ENCODE results near the gene PKDREJ. TPM values are rescaled to one million over a fixed set of nuclear protein-coding genes. Genes with fewer than 3 reads are reported as not detected.

The PKDREJ gene
- total and polyA plus RNA-seq, 2 of the 4 experiments (the other 2 are of a cell fraction), result 0.02 TPM; not detected in 1

DNA sequence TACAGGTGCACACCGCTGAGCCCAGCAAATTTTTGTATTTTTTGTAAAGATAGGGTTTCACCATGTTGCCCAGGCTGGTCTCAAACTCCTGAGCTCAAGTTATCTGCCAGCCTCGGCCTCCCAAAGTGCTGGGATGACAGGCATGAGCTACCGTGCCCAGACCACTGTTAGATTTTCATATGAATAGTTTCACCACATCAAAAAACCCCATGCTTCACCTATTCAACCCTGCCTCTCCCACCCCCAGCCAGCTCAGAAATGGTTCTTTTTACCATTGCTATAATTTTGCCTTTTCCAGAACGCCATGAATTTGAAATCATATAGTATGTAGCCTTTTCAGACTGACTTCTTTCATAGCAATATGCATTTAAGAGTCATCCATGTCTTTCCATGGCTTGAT is 50.9 kb downstream of the PKDREJ start:
- dilution Hi-C loops (cut with HindIII; ENCODE audit: low sequenced_read_pairs, unreplicated experiment), result no loop called here
- ChIA-PET POLR2A (ENCODE audit: unreplicated experiment) (no interaction called here), CTCF (no interaction called here)
- Histone ChIP-seq H4K91ac (ENCODE audit: insufficient read depth, low read depth, low read length) (no peak overlapping the region), H2BK5ac (ENCODE audit: low read depth, low read length, poor library complexity, severe bottlenecking) (no peak overlapping the region), H4K5ac (ENCODE audit: low read depth, low read length) (no peak overlapping the region), H3K4ac (ENCODE audit: low read depth, low read length) (no peak overlapping the region), H3K27ac (ENCODE audit: insufficient read depth, low read length) (no peak overlapping the region), H3K27me3 (ENCODE audit: control insufficient read depth, insufficient read depth, low read length) (no peaks in the 10 kb centered on the region), H3K9me1 (ENCODE audit: insufficient read depth, low read length) (0 out of 2 replicates have a peak, but pooled peaks cover 6% of the 10 kb centered on the region), H4K20me1 (ENCODE audit: insufficient read depth, low read length) (no peaks in the 10 kb centered on the region), H3K79me1 (ENCODE audit: low read depth in 1 of 2, low read length in 2 of 2) (no peaks in the 10 kb centered on the region), H3K9ac (ENCODE audit: low read depth, low read length) (no peak overlapping the region), H2BK15ac (ENCODE audit: low read depth, low read length) (no peak overlapping the region), H2AK5ac (ENCODE audit: low read depth, low read length) (no peak overlapping the region), H2BK20ac (ENCODE audit: low read depth, low read length) (no peak overlapping the region), H4K8ac (ENCODE audit: low read depth in 2 of 2, low read length in 2 of 2) (no peak overlapping the region), H3K18ac (ENCODE audit: low read depth, low read length) (no peak overlapping the region), H3K56ac (ENCODE audit: extremely low read depth, insufficient read depth, low read length) (no peak overlapping the region), H3K4me1 (ENCODE audit: control insufficient read depth, insufficient read depth, low read length) (no peaks in the 10 kb centered on the region), H3K14ac (replicated peaks; ENCODE audit: low read depth, low read length) (no peak overlapping the region), H3K4me2 (ENCODE audit: low read depth, low read length) (no peak overlapping the region), H3K9me3 (ENCODE audit: control insufficient read depth, insufficient read depth, low read length) (peaks cover 9% of the 10 kb centered on the region), H2AK9ac (replicated peaks; ENCODE audit: low read depth, low read length, poor library complexity) (no peak overlapping the region), H2BK120ac (ENCODE audit: low read depth, low read length) (no peak overlapping the region), H2AFZ (replicated peaks; ENCODE audit: low read length, poor library complexity) (no peak overlapping the region), H3K36me3 (ENCODE audit: control insufficient read depth, insufficient read depth, low read length) (peaks cover 30% of the 10 kb centered on the region), H3K23ac (ENCODE audit: low read depth, low read length) (no peak overlapping the region), H3K4me3 (ENCODE audit: insufficient read depth, low read depth, low read length) (no peak overlapping the region)
- TF ChIP-seq CHD1 (IDR thresholded peaks at IDR 0.05; ENCODE audit: low read depth, low read length), result no peak
- TF ChIP-seq USF2 (IDR thresholded peaks at IDR 0.05; ENCODE audit: low read depth, low read length), result no peak
- no peak for TF ChIP-seq RFX5 (IDR thresholded peaks at IDR 0.05; ENCODE audit: low read depth, low read length)
- TF ChIP-seq MXI1 (IDR thresholded peaks at IDR 0.05; ENCODE audit: borderline replicate concordance, low read depth, low read length), result no peak
- TF ChIP-seq FOS (IDR thresholded peaks at IDR 0.05; ENCODE audit: low read depth, low read length), result no peak
- no peak for TF ChIP-seq RAD21 (IDR thresholded peaks at IDR 0.05; ENCODE audit: low read length)
- no peak for TF ChIP-seq MAZ (IDR thresholded peaks at IDR 0.05; ENCODE audit: borderline replicate concordance, low read depth, low read length)
- no peak for TF ChIP-seq CEBPB (IDR thresholded peaks at IDR 0.05; ENCODE audit: low read depth, low read length)
- TF ChIP-seq POLR2A (IDR thresholded peaks at IDR 0.05; ENCODE audit: low read depth, low read length), result no peak
- no peak for TF ChIP-seq CTCF (conservative IDR thresholded peaks at IDR 0.05; ENCODE audit: low read depth, low read length)
- TF ChIP-seq NFE2L2 (IDR thresholded peaks at IDR 0.05; ENCODE audit: low read depth, low read length), result no peak
- no peak for TF ChIP-seq MAFK (IDR thresholded peaks at IDR 0.05; ENCODE audit: low read depth, low read length)
- no peak for TF ChIP-seq BHLHE40 (IDR thresholded peaks at IDR 0.05; ENCODE audit: low read depth, low read length)
- TF ChIP-seq, protein P1, sequence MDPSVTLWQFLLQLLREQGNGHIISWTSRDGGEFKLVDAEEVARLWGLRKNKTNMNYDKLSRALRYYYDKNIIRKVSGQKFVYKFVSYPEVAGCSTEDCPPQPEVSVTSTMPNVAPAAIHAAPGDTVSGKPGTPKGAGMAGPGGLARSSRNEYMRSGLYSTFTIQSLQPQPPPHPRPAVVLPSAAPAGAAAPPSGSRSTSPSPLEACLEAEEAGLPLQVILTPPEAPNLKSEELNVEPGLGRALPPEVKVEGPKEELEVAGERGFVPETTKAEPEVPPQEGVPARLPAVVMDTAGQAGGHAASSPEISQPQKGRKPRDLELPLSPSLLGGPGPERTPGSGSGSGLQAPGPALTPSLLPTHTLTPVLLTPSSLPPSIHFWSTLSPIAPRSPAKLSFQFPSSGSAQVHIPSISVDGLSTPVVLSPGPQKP (IDR thresholded peaks at IDR 0.05; ENCODE audit: borderline replicate concordance, low read depth, low read length), result no peak
- no peak for TF ChIP-seq SMC3 (IDR thresholded peaks at IDR 0.05; ENCODE audit: low read depth, low read length)
- TF ChIP-seq RCOR1 (IDR thresholded peaks at IDR 0.05; ENCODE audit: insufficient replicate concordance, low read length), result no peak
- BruUV-seq (replicated peaks), result no TSS peak
- in situ Hi-C loops (cut with MboI; ENCODE audit: low sequenced_read_pairs), result no loop called here
- no peak for ATAC-seq (ENCODE audit: low read depth)
- intact Hi-C loops (cut with micrococcal nuclease), result no loop called here
- no peak for DNase-seq
- WGBS, 2 experiments (ENCODE audit: extremely low coverage in 2 of 2, insufficient read length in 1 of 2), result no CpG with 5 or more reads among the region's 4 CpGs
